Stimulated activated memory B cell treated with anti-CD40 and anti-IgM and Interleukin-4, amounts not matched to agents 10 μg/mL and 1 μg/mL and 100 μg/mL, for 72 hours (primary cell): ENCODE results near the gene SLC2A8.

ENCODE experiments used
- ATAC-seq: fragments of 150-1000 bp; cut with Tn5 transposase; 2 replicates; pipeline ENCODE4 v1.10.0; 2021
- H3K27ac Mint-ChIP-seq: one replicate; pipeline ENCODE4 v1.8.0; 2022; ENCODE audit warnings: mild to moderate bottlenecking, mixed read lengths
- H3K27me3 Mint-ChIP-seq: one replicate; pipeline ENCODE4 v1.8.0; 2022; ENCODE audit warnings: mixed read lengths
- H3K36me3 Mint-ChIP-seq: one replicate; pipeline ENCODE4 v1.8.0; 2022; ENCODE audit warnings: mixed read lengths
- H3K4me1 Mint-ChIP-seq: one replicate; pipeline ENCODE4 v1.8.0; 2022; ENCODE audit warnings: mixed read lengths
- H3K4me3 Mint-ChIP-seq: one replicate; pipeline ENCODE4 v1.8.0; 2022; ENCODE audit warnings: mild to moderate bottlenecking, moderate library complexity, mixed read lengths
- H3K9me3 Mint-ChIP-seq: one replicate; pipeline ENCODE4 v1.8.0; 2022; ENCODE audit warnings: mixed read lengths

Gene SLC2A8

GRCh38 chr9:127366594-127366993 is 30.4 kb upstream of the SLC2A8 start:
- peaks cover 7% of the 10 kb centered on the region for H3K36me3 Mint-ChIP-seq
- H3K27me3 Mint-ChIP-seq = no peaks in the 10 kb centered on the region
- no peaks in the 10 kb centered on the region for H3K4me1 Mint-ChIP-seq
- no peak overlapping the region for H3K27ac Mint-ChIP-seq
- no peak overlapping the region for H3K4me3 Mint-ChIP-seq
- no peaks in the 10 kb centered on the region for H3K9me3 Mint-ChIP-seq
- ATAC-seq = no peak

DNA sequence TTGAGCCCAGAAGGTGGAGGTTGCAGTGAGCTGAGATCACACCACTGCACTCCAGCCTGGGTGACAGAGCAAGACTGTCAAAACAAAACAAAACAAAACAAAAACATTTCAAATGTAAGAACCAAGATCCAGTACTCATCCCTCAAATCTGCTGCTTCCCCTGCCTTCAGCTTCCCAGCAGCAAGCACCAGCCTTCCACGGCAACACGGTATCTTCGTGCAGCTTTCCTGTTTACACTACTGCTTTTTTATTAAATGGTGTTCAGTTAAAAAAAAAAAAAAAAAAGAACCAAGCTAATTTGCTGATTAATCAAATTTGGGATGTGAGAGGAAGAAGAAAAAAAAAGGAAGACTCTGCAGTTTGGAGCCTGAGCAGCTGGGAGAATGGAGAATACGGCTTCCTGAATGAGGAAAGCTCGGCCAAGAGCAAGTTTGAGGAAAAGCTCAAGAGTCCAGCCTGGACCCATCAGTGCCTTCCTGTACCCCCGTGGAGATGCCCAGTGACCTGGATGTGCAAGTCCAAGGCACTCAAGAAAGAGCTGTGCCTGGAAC is 28.0 kb upstream of the SLC2A8 start:
- H3K36me3 Mint-ChIP-seq = peaks cover 7% of the 10 kb centered on the region
- no peaks in the 10 kb centered on the region for H3K9me3 Mint-ChIP-seq
- H3K27ac Mint-ChIP-seq = no peak overlapping the region
- H3K27me3 Mint-ChIP-seq = no peaks in the 10 kb centered on the region
- no peak overlapping the region for H3K4me3 Mint-ChIP-seq
- no peaks in the 10 kb centered on the region for H3K4me1 Mint-ChIP-seq
- no peak for ATAC-seq

GRCh38 chr9:127369428-127369827 is 27.5 kb upstream of the SLC2A8 start:
- H3K27me3 Mint-ChIP-seq = no peaks in the 10 kb centered on the region
- H3K27ac Mint-ChIP-seq = no peak overlapping the region
- no peak for ATAC-seq
- H3K4me1 Mint-ChIP-seq = no peaks in the 10 kb centered on the region
- no peak overlapping the region for H3K4me3 Mint-ChIP-seq
- H3K36me3 Mint-ChIP-seq = peaks cover 7% of the 10 kb centered on the region
- no peaks in the 10 kb centered on the region for H3K9me3 Mint-ChIP-seq

DNA sequence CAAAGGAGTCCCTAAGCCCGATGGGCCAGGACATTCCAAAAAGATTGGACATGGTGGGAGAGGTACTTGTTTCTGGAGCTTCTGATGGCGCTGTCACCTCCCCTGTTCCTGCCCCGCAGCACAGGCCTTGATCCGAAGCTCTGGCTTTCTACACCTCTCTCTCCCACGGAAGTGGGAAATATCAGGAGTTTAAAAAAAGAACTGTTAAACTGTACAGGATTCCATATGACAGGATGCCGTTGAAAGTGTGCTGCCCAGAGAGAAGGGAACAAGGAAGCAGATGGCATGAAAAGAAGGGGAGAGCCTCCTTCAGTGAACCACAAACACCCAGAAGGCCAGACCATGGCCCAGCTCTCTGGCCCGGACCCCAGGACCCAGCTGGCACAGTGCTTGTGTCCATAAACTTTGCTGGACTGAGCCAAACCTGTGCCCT is 26.8 kb upstream of the SLC2A8 start:
- no peak for ATAC-seq
- Mint-ChIP-seq H3K27ac (no peak overlapping the region), H3K36me3 (peaks cover 7% of the 10 kb centered on the region), H3K9me3 (no peaks in the 10 kb centered on the region), H3K4me3 (no peak overlapping the region), H3K27me3 (no peaks in the 10 kb centered on the region), H3K4me1 (no peaks in the 10 kb centered on the region)

GRCh38 chr9:127370672-127371648 is 26.0 kb upstream of the SLC2A8 start:
- Mint-ChIP-seq H3K4me1 (no peaks in the 10 kb centered on the region), H3K27me3 (no peaks in the 10 kb centered on the region), H3K36me3 (peaks cover 7% of the 10 kb centered on the region), H3K9me3 (no peaks in the 10 kb centered on the region), H3K4me3 (no peak overlapping the region), H3K27ac (no peak overlapping the region)
- no peak for ATAC-seq

- no peak for ATAC-seq
- Mint-ChIP-seq H3K9me3 (no peaks in the 10 kb centered on the region), H3K27me3 (peaks cover 18% of the 10 kb centered on the region), H3K36me3 (no peaks in the 10 kb centered on the region), H3K4me1 (no peaks in the 10 kb centered on the region), H3K4me3 (no peak overlapping the region), H3K27ac (no peak overlapping the region)
These were observed 16.5 kb upstream of the SLC2A8 start for GRCh38 chr9:127380479-127380878.

DNA sequence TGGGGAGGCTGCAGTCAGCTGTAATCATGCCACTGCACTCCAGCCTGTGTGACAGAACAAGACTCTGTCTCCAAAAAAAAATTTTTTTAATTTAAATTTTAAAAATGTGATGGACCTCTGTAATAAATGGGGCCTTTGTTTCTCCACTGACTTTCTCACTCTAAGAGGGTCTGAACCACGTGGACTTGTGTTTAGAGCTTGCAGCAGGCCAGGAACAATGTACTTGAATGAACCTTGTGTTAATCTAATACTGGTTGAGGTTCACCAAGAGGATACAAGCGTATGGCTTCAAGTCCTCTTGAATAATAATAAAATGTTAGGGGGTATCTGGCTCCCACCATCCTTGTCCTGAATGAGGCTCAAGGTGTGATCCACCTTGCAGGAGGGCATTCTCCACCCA is 14.4 kb upstream of the SLC2A8 start:
- Mint-ChIP-seq H3K9me3 (no peaks in the 10 kb centered on the region), H3K27me3 (peaks cover 25% of the 10 kb centered on the region), H3K36me3 (no peaks in the 10 kb centered on the region), H3K4me1 (no peaks in the 10 kb centered on the region), H3K27ac (no peak overlapping the region), H3K4me3 (no peak overlapping the region)
- ATAC-seq = no peak

GRCh38 chr9:127384016-127384730 is 12.8 kb upstream of the SLC2A8 start:
- no peak overlapping the region for H3K4me3 Mint-ChIP-seq
- H3K27me3 Mint-ChIP-seq = peaks cover 25% of the 10 kb centered on the region
- peaks cover 14% of the 10 kb centered on the region for H3K4me1 Mint-ChIP-seq

DNA sequence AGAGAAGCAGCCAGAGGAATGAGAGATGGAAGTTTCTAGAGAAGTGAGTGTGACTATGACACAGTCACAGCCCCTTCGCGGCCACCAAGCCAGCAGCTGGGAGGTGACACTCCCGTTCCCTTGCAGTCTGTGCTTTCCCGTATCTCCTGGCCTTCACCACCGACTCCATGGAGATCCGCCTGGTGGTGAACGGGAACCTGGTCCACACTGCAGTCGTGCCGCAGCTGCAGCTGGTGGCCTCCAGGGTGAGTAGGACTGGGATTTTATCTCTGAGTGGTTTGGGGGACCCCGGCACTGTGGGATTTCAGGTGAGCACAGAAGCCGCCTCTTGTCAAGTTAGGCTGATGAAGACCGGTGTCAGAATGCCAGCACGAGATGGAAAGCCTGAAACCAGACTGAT is 12.1 kb upstream of the SLC2A8 start:
- Mint-ChIP-seq H3K4me1 (peaks cover 15% of the 10 kb centered on the region), H3K9me3 (no peaks in the 10 kb centered on the region), H3K36me3 (no peaks in the 10 kb centered on the region), H3K4me3 (no peak overlapping the region), H3K27ac (no peak overlapping the region), H3K27me3 (peaks cover 25% of the 10 kb centered on the region)
- no peak for ATAC-seq

More at GRCh38 chr9:127384016-127384730, 12.8 kb upstream of the SLC2A8 start:
- no peaks in the 10 kb centered on the region for H3K9me3 Mint-ChIP-seq
- ATAC-seq = no peak
- H3K36me3 Mint-ChIP-seq = no peaks in the 10 kb centered on the region
- H3K27ac Mint-ChIP-seq = no peak overlapping the region

GRCh38 chr9:127386249-127386648 is 10.7 kb upstream of the SLC2A8 start:
- no peaks in the 10 kb centered on the region for H3K9me3 Mint-ChIP-seq
- no peaks in the 10 kb centered on the region for H3K36me3 Mint-ChIP-seq
- H3K4me1 Mint-ChIP-seq = peaks cover 15% of the 10 kb centered on the region
- H3K27ac Mint-ChIP-seq = no peak overlapping the region
- ATAC-seq = no peak
- H3K4me3 Mint-ChIP-seq = no peak overlapping the region
- H3K27me3 Mint-ChIP-seq = peaks cover 25% of the 10 kb centered on the region

DNA sequence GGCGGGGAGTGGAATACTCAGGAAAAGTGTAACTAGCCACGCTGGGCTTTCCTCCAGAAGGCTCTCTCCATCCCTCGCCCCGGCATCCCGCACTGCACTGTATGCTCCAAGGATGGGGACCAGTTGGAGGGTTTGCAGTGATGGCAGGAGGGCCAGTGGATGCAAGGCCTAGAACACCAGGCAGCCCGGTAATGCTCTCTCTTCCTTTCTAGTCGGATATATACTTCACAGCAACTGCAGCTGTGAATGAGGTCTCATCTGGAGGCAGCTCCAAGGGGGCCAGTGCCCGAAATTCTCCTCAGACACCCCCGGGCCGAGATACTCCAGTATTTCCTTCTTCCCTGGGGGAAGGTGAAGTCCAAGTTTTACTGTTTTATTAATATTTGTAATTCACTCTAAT is 10.0 kb upstream of the SLC2A8 start:
- no peaks in the 10 kb centered on the region for H3K9me3 Mint-ChIP-seq
- no peak for ATAC-seq
- peaks cover 25% of the 10 kb centered on the region for H3K27me3 Mint-ChIP-seq
- no peak overlapping the region for H3K27ac Mint-ChIP-seq
- H3K36me3 Mint-ChIP-seq = no peaks in the 10 kb centered on the region
- peaks cover 15% of the 10 kb centered on the region for H3K4me1 Mint-ChIP-seq
- H3K4me3 Mint-ChIP-seq = no peak overlapping the region

GRCh38 chr9:127388037-127388855 is 8.7 kb upstream of the SLC2A8 start:
- peaks cover 15% of the 10 kb centered on the region for H3K4me1 Mint-ChIP-seq
- no peak overlapping the region for H3K4me3 Mint-ChIP-seq
- H3K36me3 Mint-ChIP-seq = no peaks in the 10 kb centered on the region
- H3K27ac Mint-ChIP-seq = peak overlapping the region; percentile 28
- ATAC-seq = peak; percentile 89
- peaks cover 25% of the 10 kb centered on the region for H3K27me3 Mint-ChIP-seq
- H3K9me3 Mint-ChIP-seq = no peaks in the 10 kb centered on the region

- H3K4me1 Mint-ChIP-seq = peaks cover 15% of the 10 kb centered on the region
- peak overlapping the region; percentile 28 for H3K27ac Mint-ChIP-seq
- no peak overlapping the region for H3K4me3 Mint-ChIP-seq
- no peaks in the 10 kb centered on the region for H3K36me3 Mint-ChIP-seq
- no peaks in the 10 kb centered on the region for H3K9me3 Mint-ChIP-seq
- ATAC-seq = no peak
- peaks cover 22% of the 10 kb centered on the region for H3K27me3 Mint-ChIP-seq
These were observed 8.1 kb upstream of the SLC2A8 start for GRCh38 chr9:127388856-127389238.

DNA sequence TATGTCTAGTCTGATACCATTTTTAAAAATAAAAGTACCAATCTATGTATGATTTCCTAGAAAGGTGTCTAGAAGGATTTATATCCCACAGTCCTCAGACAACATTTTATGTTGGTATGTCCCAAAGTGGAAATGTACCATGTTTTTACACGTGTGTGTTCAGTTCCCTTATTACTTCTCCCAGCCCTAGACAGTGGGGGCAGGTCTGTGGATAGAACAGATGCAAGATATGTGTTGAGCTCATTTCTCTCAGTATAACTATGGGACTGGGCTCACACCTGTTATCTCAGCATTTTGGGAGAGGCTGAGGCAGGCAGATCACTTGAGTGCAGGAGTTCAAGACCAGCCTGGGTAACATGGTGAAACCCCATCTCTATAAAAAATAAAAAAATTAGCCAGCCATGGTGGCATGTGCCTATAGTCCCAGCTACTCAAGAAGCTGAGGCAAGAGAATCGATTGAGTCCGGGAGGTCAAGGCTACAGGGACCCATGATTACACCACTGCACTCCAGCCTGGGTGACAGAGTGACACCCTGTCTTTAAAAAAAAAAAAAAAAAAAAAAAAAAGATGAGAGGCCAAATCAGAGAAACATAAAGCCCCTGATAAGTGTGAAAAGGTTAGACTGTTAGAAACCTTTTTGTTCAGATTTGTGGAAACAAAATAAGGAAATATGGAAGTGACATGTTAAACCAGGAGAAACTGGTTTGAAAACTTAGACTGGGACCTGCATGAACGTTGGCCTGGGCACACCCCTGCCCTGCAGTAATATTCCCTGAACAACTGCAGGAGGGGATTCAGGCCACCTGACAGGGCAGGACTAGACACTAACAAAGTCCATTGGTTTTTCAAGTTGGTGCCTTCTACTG is 7.4 kb upstream of the SLC2A8 start:
- no peak for ATAC-seq
- no peak overlapping the region for H3K27ac Mint-ChIP-seq
- H3K4me1 Mint-ChIP-seq = peaks cover 15% of the 10 kb centered on the region
- peaks cover 14% of the 10 kb centered on the region for H3K27me3 Mint-ChIP-seq
- H3K9me3 Mint-ChIP-seq = no peaks in the 10 kb centered on the region
- no peak overlapping the region for H3K4me3 Mint-ChIP-seq
- H3K36me3 Mint-ChIP-seq = no peaks in the 10 kb centered on the region
